GM12878 (cell line): Measurements from ENCODE around the gene CMTM4. TPM values are rescaled to one million over a fixed set of nuclear protein-coding genes. Genes with fewer than 3 reads are reported as not detected.

ENCODE experiments used
- CUX1 ChIP-seq: IDR thresholded peaks from 2 replicates; pipeline ENCODE4 v1.6.1; 2012; ENCODE audit warnings: improper control_type of control experiment, low read depth, low read length; ENCODE audit not compliant: insufficient replicate concordance
- IRF5 ChIP-seq: fragments of 450-650 bp; IDR thresholded peaks from 2 replicates; pipeline ENCODE4 v1.6.1; 2017; ENCODE audit warnings: borderline replicate concordance
- SKIL ChIP-seq: fragments of 450-650 bp; IDR thresholded peaks from 2 replicates; pipeline ENCODE4 v1.6.1; 2017; ENCODE audit warnings: mild to moderate bottlenecking, low read depth, inconsistent platforms; ENCODE audit not compliant: poor library complexity, severe bottlenecking
- STAT1 ChIP-seq: fragments of 450-650 bp; conservative IDR thresholded peaks from 2 replicates; pipeline ENCODE4 v1.6.1; 2014; ENCODE audit warnings: antibody characterized with exemption, mild to moderate bottlenecking
- TARDBP ChIP-seq: IDR thresholded peaks from 2 replicates; pipeline ENCODE4 v1.6.1; 2016; ENCODE audit warnings: borderline replicate concordance
- TCF12 ChIP-seq: IDR thresholded peaks from 2 replicates; pipeline ENCODE4 v1.6.1; 2011; ENCODE audit warnings: low read depth, mild to moderate bottlenecking, low read length
- polyA plus RNA-seq, 11 experiments: library from polyadenylated mRNA; depleted of rRNA in 4 of 11; unstranded in 6 of 11; stranded (reverse) in 5 of 11; fragments of >200 nt; fragmentation: Nextera tagmentation in 4 of 11; fragmentation: Illumina TruSeq in 1 of 11; extraction: Ambion mirVana in 4 of 11; extraction: Trizol in 1 of 11; gene quantifications; 1 replicate in 1 of 11; 2 replicates in 10 of 11; pipeline versions ENCODE4 v1.2.1 to v1.2.3, GENCODE V29; 2011 to 2016; ENCODE audit warnings: inconsistent platforms in 2 of 11, missing spikeins in 2 of 11, low read depth in 1 of 11
- total RNA-seq, 4 experiments: library from RNA; depleted of rRNA in 3 of 4; stranded (reverse); fragments of >200 nt in 3 of 4; fragmentation: Illumina TruSeq in 1 of 4; extraction: Trizol in 1 of 4; gene quantifications; 2 replicates each; pipeline versions ENCODE4 v1.2.1 to v1.2.3, GENCODE V29; 2013 to 2021

Gene CMTM4
- total and polyA plus RNA-seq, 10 of the 15 experiments (the other 5 are each of a cell fraction or from before 2014, with no cell fraction given), result 0.02 to 0.43 (median 0.15) TPM; not detected in 2

- TF ChIP-seq SKIL (no peak), STAT1 (no peak), IRF5 (no peak), TARDBP (no peak), TCF12 (no peak), CUX1 (no peak)
- TF ChIP-seq, all 136 proteins: peak for 0
These were observed 72.8 kb downstream of the CMTM4 start (continued) for GRCh38 chr16:66623755-66624154.
